ENCODE results near the gene DERA.

DNA sequence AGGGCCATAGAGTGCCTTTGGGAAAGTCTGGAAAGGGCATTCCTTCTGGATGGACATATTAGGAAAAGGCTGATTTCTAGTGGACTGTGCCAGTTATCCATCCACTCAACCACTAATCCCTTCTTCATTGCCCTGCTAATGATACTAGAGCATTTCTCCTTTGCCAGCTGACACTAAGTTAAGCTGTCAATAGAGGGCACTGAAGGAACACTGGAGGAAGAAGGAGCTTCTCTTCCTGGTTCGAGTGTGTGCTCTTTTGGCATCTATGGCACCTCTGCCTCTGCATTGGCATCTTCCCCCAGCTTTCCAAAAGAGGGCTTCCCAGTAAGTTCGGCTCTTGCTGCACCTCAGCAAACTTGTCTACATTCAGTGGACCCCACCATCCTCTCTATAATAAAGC, 165.4 kb downstream of the DERA start:
- TF ChIP-seq, protein P1, sequence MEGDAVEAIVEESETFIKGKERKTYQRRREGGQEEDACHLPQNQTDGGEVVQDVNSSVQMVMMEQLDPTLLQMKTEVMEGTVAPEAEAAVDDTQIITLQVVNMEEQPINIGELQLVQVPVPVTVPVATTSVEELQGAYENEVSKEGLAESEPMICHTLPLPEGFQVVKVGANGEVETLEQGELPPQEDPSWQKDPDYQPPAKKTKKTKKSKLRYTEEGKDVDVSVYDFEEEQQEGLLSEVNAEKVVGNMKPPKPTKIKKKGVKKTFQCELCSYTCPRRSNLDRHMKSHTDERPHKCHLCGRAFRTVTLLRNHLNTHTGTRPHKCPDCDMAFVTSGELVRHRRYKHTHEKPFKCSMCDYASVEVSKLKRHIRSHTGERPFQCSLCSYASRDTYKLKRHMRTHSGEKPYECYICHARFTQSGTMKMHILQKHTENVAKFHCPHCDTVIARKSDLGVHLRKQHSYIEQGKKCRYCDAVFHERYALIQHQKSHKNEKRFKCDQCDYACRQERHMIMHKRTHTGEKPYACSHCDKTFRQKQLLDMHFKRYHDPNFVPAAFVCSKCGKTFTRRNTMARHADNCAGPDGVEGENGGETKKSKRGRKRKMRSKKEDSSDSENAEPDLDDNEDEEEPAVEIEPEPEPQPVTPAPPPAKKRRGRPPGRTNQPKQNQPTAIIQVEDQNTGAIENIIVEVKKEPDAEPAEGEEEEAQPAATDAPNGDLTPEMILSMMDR (IDR thresholded peaks at IDR 0.05) = no peak
- TF ChIP-seq POLR2AphosphoS5 (IDR thresholded peaks at IDR 0.05; ENCODE audit: insufficient read depth in 1 of 2, low read depth in 1 of 2) = no peak

Data from vagina (tissue), 2 donors.